Fibroblast of skin of abdomen (primary cell): ENCODE results near the gene NADSYN1.

Experiments
- DNase-seq: peaks from one replicate; pipeline ENCODE4 v3.0.0-alpha.2; 2013

The NADSYN1 gene

DNA sequence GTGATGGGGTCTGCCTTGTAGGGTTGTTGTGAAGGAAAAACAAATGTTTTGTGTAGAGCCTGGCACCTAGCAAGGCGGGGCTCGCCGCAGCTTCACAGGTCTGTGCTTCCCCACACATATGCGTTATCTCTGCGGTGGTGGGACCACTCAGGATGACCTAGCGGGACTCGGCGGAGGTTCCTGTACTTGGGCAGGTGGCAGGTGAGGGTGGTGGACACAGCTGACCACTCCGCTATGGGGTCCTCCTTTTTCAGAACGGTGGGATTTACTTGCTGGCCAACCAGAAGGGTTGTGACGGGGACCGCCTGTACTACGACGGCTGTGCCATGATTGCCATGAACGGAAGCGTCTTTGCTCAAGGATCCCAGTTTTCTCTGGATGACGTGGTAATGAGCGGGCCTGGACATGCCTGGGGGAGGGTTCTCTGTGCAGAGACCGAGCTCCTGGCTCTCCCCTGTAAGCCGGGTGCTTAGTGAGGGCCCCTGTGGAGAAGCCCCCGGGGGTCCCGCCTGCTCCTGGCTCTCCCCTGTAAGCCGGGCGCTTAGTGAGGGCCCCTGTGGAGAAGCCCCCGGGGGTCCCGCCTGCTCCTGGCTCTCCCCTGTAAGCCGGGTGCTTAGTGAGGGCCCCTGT is 21.3 kb downstream of the NADSYN1 start:
- no peak for DNase-seq

DNA sequence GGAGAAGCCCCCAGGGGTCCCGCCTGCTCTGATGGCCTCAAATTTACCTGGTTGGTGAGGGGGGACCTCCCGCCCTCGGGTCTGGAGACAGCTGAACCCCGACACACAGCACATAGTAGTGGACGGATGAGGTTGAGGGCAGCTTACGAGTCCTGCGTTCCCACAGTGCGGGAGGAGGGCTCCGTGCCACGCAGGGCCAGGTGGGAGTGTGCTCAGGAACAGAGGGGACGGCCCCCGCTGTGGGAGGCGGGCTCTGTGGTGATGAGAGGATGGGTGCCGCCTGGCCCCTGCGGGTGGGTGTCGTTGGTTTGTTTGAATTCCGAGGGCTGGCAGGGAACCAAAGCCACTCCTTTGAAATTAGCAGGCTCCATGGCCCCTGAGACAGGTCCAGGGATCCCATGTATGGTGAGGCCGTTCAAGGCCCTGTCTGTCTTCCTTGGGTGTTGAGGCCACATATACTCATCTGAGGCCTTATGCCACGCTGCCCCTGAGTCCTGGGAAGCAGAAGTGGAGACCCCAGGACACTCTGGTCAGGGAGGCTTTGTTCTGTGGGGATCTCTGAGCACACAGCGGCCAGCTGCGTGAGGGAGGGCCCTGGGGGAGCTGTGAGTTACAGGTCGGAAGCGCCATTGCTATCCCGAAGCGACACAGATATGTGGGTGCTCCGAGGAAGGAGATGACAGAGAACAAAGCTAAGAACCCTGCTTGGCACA is 21.9 kb downstream of the NADSYN1 start:
- no peak for DNase-seq

DNA sequence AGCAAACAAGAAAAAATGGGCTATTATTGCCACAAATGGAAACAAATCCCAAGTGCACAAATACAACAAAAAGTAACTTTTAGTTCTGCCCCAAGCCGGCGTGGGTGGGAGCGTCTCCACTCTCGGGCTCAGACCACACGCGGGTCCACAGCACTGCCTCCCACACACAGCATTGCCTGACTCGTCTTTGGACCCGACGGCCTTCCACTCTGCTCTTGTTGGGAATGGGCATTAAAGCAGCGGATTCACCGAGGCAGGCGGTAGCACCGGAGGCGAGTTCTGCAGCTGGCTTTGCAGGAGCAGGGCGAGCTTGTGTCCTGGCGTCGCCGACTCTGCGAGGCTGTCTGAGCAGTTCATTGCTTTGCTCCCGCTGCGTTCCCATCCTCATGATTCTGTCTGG is 23.0 kb downstream of the NADSYN1 start:
- no peak for DNase-seq

DNA sequence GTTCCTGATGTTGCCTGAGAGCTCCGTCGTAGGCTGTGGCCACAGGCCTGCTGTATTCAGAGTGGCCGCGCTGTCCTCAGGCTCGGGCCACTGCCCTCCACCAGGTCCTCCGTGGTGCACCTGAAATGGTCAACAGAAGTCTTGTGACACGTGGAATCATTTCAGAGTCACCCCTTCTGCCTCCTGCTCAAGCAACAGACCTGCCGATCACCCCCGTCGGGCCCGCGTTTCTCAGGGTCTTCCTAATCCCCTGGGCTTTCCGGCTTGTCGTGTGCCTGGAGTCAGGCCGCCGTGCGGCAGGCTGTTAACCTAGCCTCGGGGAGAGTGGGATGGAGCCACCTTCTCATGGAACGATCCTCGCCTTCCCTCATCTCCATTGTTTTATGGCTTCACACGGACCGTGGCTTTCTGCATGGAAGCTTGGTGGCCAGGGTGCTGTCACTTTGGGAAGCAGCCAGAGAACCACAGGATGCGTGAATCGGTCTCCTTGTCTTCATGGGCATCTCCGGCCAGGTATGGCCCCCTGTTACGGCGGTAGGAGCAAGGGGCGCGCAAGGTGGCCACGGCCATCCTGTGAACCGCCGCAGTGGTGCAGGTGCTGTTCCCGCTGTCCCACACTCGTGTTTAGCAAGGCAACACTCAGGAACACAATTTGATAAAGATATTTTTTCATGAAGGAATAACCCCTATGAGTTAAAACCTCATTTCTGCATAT is 24.1 kb downstream of the NADSYN1 start:
- DNase-seq, result no peak

DNA sequence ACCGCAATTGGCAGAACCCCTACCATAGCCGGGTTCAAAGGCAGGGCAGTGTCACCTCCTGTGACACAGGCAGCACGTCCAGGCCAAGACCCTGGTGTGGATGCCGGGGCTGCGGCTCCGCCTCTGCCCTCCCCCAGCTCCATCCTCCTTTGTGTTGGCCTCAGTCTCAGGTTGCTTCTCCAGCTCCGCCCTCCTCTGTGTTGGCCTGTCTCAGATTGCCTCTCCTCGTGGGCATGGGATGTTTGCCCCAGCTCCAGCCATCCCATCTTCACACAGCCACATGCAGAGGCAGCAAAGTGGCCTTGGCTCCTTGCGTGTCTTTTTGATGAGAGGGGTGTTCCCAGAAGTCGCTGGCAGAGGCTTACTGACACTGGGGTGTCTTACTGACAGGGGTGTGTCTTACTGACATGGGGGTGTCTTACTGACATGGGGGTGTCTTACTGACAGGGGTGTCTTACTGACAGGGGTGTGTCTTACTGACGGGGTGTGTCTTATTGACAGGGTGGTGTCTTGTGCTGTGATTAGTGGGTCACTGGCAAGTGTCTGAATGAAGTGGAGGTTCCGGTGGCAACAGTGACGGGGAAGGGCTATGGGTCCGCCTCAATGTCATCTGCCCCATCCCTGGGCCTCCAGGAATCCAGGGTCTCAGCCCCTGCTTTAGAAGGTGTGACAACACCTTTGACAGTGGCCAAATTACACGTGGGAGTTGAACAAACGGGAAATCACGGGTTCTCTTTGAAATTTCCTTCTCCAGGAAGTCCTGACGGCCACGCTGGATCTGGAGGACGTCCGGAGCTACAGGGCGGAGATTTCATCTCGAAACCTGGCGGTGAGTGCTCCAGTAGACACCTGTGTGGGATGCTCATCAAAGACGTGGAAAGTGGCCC is 24.9 kb downstream of the NADSYN1 start:
- no peak for DNase-seq

DNA sequence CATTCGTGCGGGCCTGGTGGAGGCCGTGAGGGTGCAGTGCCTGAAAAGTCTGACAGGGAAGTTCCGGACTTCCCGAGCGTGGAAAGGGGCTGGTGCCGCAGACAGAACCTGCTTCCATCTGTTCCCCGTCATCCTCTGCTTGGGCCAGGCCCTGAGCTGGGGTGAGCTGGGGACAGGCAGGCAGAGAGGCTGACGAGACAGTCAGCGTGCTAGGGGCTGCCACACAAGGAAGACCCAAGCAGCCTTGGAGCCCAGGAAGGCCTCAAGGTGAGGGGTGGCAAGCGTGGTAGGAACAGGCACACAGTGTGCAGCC is 25.5 kb downstream of the NADSYN1 start:
- no peak for DNase-seq

DNA sequence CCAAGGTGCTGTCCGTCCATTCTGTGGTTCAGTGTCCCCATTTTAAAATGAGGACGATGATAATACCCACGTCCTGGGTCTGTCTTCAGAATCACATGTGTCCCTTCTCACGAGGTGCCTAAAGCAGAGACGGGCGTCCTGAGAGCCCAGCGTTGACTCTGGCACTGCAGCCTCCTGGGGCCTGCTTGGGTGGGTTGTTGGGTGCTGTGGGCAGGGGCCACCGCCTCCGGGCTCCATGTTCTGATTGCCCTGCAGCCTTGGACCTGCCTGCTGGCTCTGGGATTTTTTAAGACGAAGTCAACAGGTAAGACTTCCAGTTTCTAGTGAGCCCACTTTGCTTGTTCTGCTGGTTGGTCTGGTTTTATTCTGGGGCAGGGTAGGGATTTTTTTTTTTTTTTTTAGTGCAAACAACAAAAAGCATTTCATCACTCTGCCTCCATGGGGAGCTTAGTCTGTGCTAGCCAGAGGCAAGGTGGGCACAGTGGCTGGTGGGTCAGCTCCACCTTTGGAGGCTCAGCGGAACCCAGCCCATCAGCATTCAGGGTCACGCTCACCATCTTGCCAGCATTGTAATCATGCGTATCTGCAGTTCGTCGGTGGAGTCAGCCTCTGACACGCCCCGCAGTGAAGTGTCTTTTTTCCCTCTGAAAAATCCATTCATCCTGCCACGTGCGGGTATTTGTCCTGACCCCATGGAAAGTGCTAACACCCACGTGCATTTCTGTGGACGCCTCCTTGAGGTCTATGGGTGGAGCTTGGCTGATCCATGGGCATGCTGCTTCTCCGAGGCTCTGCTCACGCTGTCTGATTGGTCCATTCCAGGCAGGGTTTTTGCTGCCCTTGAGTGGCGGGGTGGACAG is 28.3 kb downstream of the NADSYN1 start:
- DNase-seq, result no peak

DNA sequence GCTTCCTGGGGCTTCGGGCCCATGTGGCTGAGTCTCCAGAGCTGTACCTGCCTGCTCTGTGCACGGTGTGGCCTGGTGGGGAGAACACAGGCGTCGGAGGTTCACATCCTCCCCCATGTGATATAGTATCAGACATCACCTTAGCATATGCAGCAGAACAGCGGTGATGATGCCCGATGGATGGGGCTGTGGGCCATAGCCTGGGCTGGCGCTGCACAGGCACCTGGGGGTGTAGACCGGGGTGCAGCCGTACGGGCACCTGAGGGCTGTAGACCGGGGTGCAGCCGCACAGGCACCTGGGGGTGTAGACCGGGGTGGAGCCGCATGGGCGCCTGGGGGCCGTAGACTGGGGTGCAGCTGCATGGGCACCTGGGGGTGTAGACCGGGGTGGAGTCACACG is 29.2 kb downstream of the NADSYN1 start:
- DNase-seq, result no peak

DNA sequence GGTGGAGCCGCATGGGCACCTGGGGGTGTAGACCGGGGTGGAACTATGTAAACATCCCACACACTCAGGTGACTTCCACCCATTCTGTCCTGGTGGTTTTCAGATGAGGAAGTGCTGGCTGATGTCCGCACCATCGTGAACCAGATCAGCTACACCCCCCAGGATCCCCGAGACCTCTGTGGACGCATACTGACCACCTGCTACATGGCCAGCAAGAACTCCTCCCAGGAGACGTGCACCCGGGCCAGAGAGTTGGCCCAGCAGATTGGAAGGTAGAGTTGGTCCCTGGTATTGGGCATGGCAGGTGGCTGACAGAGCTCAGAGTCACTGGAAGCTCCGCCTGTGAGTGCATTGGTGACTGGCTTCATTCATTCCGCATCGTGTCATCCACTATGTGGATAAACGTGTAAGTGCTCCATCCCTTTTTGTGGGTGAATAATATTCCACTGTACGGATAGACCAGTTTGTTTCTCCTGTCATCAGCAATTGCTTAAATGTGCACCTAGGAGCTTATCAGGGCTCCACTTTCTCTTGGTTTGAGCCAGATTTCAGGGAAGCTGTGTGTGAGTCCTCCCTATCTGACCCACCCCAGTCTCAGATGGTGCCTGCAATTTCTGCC is 29.9 kb downstream of the NADSYN1 start:
- no peak for DNase-seq

DNA sequence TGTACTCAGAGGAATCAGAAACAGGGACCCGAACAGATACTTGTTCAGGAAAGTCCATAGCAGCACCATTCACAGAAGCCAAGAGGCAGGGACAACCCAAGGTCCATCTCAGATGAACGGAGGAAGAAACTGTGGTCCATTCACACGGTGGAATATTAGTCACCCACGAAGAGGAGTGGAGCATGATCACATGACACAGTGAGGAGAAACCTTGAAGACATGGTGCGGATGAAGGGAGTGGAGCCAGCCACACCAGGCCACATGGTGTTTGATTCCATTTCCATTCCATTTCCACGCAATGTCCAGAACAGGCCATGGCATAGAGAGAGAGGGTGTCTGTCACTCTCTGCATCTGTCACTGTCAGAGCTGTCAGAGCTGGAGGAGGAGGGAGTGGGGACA is 30.7 kb downstream of the NADSYN1 start:
- no peak for DNase-seq

DNA sequence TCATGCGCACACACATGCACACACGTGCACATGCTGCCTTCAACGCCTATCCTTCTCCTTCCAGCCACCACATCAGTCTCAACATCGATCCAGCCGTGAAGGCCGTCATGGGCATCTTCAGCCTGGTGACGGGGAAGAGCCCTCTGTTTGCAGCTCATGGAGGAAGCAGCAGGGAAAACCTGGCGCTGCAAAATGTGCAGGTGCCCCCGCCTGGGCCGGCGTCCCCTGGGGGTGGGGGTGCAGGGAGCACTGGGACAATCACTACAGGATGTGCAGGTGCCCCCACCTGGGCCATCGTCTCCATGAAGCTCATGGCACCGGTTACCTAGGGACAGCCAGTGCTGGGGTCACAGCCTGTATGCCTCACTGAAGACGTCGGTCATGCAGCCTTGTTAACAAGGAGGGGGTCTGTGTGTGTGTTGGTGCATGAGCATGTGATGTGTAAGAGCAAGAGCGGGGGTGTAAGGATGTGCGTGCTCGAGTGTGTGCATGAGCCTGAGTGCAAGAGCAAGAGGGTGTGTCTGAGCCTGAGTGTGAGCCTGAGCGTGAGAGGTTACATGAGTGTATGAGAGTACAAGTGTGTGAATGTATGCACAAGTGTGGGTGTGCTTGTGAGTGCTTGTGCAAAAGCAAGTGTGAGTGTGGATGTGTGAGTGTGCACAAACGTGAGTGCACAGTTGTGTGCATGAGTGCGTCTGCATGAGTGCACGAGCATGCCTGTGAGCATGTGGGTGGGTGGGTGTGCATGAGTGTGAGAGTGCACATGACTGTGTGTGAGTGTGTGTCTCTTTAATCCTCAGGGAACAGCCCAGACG is 31.5 kb downstream of the NADSYN1 start:
- DNase-seq, result no peak

DNA sequence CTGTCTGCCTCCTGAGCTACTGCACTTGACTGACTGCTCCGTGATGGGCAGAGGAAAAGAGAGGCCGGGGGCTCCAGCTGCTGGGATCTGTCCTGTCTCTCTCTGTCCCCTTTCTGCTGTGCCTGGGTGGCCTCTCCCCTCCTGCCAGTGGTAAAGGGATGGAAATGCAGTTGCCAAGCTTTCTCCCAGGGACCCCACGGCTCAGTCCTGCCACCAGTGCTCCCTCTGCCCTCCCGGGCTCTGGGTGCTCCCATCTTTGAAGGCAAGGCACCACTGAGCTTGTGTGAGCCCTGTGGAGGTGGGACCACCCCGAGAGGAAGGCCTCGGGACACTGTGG is 32.0 kb downstream of the NADSYN1 start:
- DNase-seq, result no peak

DNA sequence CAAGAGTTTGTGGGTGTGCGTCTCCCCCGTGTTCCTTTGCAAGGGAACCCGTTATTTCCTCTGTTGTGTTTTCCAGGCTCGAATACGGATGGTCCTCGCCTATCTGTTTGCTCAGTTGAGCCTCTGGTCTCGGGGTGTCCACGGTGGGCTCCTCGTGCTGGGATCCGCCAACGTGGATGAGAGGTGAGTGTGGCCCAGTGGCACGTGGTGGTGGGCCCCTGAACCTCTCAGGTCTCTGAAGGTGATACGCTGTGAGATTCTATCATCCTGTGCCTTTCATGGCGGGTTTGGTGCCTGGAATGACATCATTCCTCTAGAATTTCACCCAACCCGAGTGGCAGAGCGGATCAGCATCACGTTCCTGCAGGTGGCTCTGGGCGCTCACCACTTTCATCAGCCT is 32.5 kb downstream of the NADSYN1 start:
- DNase-seq, result no peak

DNA sequence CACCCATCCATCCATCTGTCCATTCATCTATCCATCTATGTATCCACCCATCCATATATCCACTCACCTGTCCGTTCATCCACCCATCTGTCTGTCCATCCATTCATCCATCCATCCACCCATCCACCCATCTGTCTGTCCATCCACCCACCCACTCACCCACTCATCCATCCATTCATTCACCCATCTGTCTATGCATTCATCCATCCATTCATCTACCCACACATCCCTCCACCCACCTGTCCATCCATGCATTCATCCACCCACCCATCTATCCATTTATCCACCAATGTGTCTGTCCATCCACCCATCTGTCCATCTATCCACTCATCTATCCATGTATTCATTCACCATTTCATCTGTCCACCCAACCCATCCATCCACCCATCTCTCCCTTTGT is 33.3 kb downstream of the NADSYN1 start:
- no peak for DNase-seq

DNA sequence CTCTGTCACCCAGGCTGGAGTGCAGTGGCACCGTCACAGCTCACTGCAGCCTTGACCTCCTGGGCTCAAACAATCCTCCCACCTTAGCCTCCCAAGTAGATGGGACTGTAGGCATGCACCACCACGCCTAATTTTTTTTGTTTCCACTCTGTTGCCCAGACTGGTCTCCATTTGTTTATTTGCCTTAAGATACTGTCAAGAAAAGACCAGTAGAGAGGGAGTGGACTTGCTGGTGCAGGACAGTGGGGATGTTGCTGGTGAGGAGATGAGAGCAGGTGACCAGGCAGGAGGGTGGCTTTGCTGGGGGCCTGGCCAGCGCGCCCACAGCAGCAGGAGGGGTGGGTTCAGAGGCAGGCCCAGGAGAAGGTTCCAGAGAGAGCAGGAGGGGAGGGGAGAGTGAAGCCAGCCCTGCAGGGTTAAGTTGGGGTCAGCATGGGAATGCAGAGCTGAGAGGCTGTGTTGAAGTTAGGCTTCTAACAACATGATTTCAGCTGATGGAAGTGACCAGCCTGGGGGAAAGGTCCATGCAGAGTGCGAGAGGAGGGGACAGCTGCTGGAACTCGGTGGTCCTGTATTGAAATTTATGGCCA is 35.8 kb downstream of the NADSYN1 start:
- no peak for DNase-seq

DNA sequence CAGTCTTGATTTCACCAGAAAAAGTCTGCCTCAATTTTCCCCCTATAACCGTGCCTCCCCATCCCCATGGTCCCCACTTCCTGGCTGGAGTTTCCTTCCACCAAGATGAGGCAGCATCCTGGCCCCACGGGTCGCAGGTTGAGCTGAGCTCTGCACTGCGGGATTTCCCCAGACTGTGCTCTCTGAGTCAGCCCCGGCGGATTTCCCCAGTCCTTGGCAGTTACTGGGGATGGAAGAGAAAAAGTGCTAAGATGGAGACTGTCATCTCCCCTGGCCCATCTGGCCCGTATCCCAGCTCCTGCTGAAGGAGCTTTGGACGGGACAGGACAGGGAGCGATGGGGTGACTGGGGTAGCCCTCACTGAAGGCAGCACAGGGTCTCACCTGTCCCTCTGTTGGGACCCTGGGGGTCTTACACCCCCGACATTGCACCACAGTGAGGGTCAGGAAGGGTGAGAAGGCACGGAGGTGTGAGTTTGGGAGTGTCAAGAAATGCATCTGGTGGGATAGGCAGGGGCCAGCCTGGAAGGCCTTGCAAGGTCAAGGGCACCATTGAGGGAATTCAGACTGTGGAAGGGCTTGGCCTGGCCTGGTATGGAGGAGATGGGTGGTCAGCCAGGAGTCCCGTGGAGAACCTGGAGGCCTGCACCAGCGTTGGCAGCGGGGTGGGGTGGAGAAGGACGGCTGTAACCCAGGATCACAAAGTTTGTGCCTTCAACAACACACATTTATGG is 36.5 kb downstream of the NADSYN1 start:
- DNase-seq, result peak; percentile 26

DNA sequence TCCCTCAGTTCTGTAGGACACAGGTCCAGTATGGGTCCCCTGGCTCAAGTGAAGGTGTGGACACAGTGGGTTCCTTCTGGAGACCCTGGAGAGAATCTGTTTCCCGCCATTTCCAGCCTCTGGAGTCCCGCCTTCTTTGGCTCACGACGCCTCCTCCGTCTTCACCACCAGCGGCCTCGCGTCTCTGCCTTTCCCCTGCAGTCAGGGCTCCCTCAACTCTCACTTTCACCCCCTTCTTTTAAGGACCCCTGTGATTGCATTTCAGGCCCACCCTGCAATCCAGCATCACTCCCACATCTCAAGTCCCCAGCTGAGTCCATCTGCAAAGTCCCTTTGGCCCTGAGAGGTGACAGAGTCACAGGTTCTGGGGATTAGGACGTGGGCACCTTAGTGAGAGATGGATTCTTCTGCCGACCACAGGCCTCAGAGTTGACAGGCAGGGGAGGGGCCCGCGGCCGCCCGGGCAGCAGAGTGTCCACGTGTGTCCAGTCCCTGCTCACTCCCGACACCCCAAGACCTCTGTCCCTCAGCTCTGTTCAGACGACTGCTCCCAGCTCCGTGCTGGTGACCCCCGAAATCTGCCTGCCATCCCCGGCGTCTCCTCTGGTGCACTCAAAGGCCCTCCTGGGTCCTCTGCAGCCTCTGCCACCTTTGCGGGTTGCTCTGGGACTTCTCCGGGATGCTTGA is 37.2 kb downstream of the NADSYN1 start:
- DNase-seq, result no peak

DNA sequence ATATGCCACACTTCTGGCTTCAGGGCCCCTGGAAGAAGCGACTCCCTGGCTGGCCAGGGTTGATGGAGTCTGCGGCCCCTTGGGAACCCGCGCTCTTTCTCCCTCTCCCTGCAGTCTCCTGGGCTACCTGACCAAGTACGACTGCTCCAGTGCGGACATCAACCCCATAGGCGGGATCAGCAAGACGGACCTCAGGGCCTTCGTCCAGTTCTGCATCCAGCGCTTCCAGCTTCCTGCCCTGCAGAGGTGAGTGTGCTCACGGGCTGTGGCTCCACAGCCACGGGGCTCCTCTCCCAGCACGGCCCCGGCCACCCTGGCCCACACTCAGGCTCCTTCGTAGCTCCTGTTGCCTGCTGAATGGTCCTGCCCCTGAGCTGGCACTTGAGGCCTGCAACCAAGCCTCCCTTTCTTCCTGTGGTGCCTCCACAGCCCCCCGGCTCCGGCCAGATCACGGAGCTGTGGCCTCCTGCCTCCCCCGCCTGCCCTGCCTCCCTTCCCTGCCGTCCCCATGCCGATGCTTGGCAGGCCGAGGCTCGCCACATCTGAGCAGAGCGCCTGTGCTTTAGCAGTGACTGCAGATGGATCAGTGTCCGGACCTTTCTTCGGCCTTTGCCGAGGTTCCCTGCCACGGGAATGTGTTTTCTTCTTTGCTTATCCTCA is 37.9 kb downstream of the NADSYN1 start:
- DNase-seq, result no peak

DNA sequence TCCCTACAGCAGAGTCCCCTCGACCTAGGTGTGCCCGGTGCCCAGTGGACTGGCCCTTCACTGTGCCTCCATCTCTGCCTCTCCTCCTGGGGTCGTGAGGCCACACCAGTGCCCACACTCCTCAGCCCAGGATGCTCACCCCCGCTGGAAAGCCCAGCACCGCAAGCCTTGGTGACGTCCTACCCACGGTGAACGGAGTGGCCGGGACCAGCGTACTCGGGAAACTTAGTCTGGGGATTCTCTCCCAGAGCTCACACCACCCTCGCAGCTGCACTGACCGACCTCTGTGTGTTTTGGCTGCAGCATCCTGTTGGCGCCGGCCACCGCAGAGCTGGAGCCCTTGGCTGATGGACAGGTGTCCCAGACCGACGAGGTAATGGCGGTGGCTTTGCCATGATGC is 38.5 kb downstream of the NADSYN1 start:
- DNase-seq, result no peak
